Fibroblast of peridontal ligament (primary cell): ENCODE results near the gene HDAC9.
A peak's percentile ranks its signal among the peaks of the same experiment; 100 is the strongest.

Source experiments
- DNase-seq: peaks from one replicate; pipeline ENCODE4 v3.0.0-alpha.2; 2010; ENCODE audit errors: extremely low read depth

The HDAC9 gene

DNA sequence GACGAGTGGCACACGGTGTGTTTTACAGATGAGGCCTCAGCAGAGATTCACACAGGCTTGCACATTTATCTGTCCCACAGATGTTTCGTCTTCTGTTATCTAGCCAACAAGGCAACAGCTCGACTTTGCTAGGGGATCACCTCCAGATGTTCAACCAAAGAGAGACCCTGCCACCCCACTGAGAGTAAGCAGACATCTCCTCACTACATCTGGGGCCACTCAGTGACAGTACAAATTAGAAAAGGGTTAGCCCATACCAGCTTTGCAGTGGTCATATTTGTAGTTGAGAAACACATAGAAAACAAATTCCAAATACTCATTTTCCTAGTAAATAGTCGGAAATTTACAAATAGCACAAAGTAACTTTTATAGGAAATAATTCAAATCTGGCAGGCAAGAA lies 164.2 kb downstream of the HDAC9 start:
- no peak for DNase-seq

DNA sequence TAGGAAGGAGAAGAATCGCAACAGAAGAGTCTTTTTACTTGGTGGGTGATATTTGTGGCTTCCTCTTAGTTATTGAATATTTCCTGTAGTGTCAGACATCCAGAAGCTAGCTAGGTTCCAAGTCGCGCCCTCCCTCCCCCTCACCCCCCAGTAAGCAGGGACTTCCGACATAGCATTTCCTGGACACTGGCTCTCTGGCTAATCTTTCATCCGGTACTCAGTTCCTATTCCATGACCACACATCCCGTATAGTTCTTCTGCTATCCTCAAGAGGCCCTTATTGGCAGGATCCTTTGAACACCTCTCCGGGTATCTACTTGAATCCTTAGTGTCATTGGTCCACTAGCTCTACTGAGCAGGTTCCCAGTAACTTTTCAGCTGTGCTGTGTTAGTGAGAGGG lies 167.8 kb downstream of the HDAC9 start:
- no peak for DNase-seq

DNA sequence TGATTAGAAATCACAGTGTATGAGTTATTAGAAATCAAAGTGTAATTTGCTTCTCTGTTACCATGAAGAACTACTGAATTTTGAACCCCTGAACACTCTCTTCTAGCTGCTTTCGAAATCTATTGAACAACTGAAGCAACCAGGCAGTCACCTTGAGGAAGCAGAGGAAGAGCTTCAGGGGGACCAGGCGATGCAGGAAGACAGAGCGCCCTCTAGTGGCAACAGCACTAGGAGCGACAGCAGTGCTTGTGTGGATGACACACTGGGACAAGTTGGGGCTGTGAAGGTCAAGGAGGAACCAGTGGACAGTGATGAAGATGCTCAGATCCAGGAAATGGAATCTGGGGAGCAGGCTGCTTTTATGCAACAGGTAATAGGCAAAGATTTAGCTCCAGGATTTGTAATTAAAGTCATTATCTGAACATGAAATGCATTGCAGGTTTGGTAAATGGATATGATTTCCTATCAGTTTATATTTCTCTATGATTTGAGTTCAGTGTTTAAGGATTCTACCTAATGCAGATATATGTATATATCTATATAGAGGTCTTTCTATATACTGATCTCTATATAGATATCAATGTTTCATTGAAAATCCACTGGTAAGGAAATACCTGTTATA lies 170.7 kb downstream of the HDAC9 start:
- peak; percentile 70 for DNase-seq

DNA sequence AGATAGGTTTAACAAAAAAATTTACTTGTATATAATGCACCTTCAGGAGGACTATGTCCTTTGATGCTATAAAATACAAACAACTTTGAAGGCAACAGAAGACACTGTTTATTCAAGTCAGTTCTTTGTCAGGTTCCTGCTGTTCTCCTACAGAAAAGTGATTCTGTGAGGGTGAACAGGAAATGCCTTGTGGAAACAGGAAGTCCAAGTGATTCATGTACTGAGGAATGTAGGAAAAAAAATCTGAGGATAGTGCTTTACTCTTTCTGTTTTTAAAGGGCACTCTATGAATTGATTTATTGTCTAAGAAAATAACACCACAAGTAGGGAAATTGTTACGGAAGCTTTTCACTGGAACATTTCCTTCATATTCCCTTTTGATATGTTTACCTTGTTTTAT lies 171.9 kb downstream of the HDAC9 start:
- DNase-seq: peak; percentile 62

DNA sequence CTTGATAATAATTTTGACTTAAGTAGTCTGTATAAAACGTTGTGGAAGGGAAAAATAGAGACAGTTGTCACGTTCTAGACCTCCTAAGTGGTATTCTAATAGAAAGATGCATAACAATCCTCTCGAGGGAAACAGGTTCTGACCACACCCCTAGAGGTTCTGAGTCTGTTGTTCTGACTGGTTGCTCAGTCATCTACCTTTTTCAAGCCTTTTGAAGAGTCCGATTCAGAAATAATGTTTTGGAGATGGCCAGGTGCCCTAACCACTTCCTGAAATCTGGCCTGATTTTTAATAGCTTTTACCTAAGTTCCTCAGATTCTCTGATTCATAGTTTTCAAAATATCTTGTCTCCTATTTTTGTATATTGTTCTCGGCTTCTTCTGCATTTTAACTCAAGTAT lies 175.6 kb downstream of the HDAC9 start:
- DNase-seq: no peak

DNA sequence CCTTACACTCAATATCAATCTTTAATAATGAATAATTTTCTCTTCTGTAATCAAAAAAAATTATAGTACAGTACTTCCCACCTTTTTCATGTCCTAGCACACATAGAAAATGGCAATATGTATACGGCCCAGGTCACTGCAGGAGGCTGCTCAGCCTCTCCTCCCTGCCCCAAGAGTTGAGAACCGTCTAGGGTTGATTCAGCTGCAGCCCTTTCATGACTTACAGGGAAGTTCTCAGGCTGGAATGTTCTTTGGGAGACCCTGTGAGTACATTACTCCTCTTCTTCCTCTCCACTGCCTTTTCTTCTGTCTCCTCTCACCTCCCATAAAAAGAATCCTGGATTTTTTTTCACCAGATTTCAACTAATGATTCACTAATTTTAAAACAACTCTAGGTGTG lies 180.0 kb downstream of the HDAC9 start:
- no peak for DNase-seq

DNA sequence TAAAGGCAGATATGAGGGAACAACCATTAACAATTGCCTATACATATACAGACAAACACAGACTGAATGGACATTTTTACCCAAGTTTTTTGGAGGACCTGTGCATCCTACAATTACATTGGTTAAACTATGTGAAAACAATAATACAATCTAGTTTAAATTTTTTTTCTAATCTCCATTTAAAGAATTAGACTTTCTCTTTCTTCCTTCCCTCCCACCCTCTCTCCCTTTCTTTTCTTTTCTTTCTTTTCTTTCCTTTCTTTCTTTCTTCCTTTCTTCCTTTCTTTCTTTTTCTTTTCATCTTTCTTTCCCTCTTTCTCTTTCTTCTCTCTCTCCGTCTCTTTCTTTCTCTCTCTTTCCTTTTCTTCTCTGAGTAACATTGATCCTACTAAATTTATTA lies 183.7 kb downstream of the HDAC9 start:
- DNase-seq: no peak

DNA sequence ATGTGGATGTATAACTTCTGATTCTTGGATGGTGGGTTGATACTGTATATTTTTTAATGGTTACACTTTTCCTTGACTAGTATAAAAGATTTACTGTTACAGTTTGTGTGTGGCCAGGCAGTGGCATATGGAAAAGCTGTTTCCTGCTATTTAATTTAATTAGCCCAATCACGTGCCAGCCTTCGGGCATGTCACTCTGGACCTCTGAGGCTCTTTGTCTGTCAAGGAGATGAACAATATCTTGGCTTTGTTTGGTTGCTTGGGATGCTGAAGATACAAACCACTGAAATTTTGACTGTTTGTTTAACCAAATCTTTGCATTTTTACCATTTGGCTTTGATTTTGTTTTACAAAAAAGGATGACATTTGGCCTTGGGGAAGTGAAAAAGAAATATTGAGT lies 185.0 kb downstream of the HDAC9 start:
- DNase-seq: peak; percentile 29

DNA sequence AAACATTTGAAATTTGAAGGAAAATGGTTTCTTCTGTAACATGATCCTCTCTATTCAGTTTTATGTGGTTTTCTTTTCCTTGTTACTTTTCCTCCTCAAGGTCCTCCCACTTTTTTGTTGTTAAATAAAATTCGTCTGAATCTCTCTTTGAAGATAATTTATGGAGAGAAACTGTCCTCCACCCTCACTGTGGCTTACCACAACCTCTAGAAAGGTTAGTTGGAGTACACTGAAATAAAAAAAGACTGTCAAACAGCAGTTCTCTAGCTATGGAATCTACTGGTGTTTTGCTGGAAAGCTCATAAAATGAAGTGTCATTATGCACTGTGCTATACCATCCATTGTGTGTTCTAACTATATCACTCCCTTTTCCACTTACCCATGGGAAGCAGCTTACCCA lies 189.4 kb downstream of the HDAC9 start:
- no peak for DNase-seq

DNA sequence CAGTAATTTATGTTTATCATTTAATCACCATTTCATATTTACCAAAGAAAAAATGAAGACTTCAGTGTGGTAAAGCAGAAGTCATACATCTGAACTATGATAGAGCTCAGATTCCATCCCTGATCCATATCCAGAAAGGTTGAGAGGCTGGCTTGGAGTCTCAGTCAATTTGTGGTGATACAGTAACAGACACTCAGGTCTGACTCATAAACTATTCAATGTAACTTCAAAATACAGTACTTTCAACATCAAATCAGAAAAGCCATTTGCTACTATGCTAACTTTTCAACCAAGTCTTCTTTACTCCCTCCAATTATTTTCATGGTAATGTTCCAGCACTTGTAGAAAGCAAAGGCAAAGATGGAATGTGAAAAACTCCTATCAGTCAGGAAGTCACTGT lies 190.4 kb downstream of the HDAC9 start:
- peak; percentile 76 for DNase-seq

DNA sequence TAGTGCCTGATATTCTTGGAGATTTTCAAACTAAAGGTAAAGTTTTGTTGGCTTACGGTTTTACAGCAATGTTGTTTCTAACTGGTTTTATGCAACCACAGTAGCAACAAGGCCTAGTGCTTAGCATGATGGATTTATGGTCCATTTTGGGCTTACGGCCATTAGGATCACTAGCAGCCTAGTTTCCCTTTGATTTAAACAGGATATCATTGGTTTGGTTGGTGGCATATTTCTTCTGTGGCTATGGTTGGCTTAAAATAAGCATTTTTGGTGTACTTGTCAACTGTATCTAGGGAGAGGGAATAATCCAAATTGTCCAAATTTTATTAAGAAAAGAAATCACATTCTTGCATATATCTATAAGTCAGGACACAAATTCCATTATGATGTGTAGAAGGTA lies 194.0 kb downstream of the HDAC9 start:
- DNase-seq: peak; percentile 5

DNA sequence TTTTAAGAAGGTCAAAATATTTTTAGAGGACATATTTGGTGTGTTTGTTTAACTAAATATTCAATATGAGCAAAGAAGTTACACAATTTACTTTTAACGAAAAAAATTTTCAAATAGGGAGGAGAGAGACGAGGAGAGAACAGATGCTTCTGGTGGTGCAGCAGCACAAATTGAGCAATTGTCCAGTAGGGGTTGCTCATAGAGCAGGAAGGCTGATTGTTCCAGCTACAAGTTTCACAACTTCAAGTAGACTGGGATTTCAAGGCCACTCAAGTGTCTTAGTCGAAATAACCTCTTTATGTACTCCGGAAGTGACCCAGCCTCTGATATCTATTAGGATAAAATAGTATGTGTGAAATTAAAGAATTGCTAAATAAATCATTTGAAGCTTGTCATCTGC lies 197.9 kb downstream of the HDAC9 start:
- peak; percentile 95 for DNase-seq

DNA sequence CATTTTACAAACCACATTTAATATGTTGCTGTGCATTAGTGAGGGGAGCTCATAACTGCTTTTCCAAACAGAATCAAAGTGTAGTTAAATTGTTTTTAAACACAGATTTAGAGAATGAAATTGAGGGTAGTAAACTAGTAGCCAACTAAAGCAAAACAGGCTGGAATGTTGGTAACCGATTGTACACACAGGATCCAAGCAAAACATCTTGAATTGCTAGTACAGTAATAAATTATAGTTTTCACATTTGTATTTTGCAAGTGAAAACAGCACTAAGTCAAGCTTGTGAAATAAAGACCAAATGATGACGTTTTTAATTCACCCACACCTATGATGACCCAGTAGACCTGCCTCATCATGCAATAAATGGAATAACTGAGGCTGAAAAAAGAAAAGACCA lies 198.3 kb downstream of the HDAC9 start:
- DNase-seq: no peak

DNA sequence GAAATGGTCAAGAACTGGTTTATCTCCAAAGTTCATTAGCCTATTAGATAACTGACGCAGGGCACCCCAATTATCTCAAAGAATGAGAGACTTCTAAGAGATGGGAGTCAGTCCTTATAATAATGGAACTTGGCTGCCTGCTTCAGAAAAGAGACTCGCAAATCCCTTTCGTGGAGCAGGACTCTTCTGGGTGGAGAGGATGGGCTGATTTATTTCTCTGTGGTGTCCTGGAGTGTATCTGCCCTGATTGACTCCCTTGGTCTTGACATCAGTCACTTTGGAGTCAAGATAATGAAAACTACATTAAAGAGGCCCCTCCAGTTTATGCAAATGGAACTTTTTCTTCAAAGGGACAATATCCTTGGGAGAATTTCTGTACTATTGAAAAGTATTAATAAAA lies 198.9 kb downstream of the HDAC9 start:
- DNase-seq: no peak

DNA sequence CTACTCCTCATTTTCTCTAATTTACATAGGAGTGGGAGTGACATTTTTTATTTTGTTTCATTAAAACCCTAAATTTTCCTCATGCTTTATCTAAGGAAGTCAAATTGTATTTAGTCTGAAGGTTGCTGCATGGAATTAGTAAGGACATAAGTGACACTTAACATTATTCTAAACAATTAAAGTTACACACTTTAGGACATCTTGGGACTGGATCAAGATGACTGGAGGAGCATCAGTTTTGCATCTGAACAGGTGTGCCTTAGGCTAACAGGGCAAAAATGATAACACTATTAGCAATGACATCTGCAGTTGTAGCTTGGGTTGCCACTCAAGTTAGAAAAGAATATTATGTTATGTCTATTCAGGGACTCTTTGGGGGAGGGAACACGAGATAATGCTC lies 199.4 kb downstream of the HDAC9 start:
- DNase-seq: no peak

DNA sequence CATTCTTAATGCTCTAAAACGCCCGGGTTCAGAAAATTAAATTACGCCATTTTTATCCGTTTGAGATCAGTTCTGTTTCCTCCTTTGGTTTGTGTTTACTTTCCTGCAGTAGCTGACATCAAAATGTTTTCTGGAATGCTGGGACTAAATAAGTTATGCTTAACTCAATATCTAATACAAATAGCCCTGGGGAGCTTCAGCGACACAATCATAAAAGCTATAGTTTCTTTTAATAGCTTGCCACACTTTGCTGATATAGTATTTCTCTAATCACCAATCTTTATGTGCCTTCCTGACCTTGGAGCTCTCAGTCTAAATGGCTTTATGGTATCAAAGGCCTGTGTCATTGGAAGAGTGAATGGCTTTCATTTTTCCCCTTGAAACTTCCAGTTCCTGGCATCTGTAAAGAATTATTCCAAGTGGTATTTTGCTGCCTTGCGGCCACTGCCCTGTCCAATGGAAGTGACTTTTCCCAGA lies 202.7 kb downstream of the HDAC9 start:
- no peak for DNase-seq

DNA sequence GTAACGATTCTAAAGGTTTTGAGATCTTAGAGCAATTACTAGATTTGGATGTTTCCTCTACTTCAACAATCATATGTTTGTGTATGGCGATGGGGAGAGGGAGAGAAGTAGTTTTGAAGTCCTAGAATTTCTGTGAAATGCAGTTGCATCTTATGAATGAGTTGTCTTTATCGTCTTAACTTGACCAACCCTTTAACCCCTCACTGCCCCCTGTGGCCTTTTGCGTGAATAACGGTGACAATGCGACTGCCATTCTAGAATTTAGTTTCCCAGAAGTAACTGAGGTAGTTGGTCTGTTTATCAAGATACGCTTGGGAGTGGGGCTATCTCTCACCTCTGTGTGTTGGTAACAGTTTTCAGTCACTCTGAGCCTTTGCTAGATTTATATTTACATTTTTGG lies 204.6 kb downstream of the HDAC9 start:
- DNase-seq: no peak

DNA sequence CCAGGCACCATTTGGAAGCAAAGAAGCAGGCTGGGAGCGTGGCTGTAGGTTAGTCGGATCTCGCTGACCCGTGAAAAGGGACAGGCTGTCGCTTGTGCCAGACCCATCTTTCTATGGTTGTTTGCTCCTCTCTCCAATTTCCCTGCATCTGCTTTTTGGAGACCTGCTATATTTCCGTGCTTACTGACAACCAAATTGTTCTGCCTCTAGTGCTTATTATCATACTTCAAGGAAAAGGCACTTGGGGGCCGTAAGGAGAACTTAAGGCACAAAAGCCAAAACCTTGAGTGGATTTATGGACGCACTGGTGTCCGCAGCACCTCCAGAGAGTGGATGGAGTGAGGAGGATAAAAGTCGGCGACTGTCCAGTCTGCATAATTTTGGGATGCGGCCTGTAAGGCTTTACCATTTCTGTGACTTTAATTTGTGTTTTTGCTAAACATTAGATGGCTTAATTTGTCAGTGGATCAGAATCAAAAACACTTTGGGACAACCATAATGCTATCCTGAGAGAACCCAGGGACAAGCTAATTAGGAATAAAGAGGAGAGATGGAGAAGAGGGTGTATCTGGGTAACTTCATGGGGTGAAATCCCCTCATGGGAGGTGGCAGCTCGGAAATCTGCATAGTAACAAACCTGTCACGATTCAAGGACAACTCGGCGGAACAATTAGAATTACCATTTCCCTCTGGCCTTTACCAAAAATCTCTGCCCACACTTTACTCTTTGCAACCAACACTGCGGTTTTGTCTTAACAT lies 206.7 kb downstream of the HDAC9 start:
- no peak for DNase-seq

DNA sequence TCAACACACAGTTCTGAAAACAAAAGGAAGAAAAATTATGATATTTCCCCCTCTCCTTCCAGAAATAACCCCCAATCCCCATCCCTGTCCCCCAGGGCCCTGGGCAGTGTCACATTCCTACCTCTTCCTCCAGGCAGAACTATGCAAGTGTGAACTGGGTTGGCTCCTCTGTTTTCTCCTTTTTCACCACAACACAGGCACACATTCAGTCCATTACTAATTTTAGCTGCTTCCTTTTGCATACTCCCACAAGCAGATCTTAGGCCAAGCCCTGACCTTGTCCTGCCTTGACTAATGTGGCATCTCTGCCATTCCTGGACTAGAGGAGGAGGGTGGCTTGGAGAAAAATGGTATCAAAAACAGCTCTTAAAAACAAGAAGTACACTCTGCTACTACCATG lies 208.1 kb downstream of the HDAC9 start:
- DNase-seq: no peak

DNA sequence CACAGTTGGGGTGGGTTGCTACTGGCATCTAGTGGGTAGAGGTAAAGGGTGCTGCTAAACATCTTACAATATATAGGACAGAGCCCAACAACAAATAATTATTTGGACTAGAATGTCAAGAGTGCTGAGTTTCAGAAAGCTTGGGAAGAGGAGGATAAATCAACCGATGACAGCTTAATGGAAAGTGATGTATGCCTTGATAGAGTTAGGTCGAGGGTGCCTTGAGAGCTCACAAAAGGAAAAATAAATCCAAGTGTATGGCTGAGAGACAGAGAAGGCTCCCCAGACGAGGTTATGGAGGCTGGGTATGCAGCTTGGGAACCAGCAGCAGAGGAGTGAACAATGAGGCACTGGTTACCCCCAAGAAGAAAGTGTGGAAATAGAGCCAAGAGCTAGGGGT lies 211.1 kb downstream of the HDAC9 start:
- DNase-seq: no peak

DNA sequence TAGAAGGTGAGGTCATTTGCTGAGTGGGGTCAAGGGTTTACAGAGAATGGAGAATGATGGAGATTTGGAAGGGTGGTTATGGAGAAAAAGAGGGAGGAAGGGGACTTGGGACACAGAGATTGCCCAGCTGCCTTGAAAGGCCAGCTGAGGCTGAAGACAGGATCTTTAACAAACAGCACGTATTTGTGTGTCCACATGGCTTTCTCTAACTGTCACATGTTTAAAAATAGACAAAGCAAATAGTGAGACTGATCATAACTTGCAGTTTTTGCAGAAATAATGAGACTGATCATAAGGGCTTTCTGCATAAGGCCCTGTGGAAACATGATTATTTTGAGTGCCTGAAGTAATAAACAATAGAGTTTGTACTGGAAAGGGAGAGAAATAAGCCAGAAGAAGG lies 212.7 kb downstream of the HDAC9 start:
- DNase-seq: no peak

DNA sequence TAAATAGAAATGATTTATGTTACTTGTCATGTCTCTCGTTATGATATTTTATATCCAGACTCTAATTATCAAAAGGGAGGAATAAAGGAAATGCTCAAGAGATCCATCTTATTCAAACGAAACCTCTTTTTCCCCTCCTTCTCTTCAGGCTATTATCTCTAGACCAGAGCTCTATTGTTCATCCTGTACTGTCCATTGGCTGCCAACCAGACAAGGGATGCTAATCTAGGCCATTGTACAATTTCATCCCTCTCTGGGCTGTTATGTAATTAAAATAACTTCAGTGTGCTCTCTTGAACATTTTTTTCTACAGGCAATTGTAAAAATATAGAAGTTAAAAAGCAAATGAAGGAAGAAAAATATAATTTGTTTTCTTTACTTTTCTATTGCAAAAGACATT lies 220.4 kb downstream of the HDAC9 start:
- no peak for DNase-seq

DNA sequence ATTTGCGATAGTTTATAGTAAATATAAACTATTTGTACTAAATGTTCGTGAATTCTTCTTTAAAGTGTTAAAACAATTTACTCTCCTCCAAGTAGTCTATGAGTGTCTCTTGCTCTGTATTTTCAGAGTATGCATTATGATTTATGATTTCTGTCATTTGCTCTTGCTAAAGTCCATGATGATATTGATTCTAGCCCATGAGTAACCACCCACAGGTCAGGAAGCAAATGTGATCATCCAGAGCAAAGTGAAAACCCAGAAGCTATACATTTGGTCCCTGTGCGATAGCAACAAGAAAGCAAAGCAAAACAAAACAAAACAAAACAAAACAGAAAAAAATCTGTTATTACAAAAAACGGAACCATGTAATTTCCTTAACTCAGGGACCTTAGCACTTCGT lies 225.9 kb downstream of the HDAC9 start:
- no peak for DNase-seq

DNA sequence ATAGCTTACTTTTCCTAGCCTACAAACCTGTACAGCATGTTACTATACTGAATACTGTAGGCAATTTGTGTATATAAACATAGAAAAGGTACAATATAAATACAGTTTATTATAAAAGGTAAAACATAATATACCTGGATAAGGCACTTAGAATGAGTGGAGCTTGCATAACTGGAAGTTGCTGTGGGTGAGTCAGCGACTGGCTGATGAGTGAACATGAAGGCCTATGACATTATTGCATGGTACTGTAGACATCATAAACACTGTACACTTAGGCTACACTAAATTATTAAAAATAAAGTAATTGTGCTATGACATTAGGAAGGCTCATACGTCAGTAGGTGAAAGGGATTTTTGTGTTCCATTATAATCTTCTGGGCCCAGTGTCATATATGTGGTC lies 228.8 kb downstream of the HDAC9 start:
- DNase-seq: no peak
